Thyroid gland (tissue), 4 donors: ENCODE data around the gene PCTP.

Experiments
- CTCF ChIP-seq, 6 experiments: fragments of 200-600 bp in 3 of 6; fragments of 450-650 bp in 3 of 6; sonication (generic) in 3 of 6; IDR thresholded peaks; one replicate each; pipeline ENCODE4 v1.5.1; 2016 to 2019; ENCODE audit warnings: antibody characterized with exemption in 6 of 6, mild to moderate bottlenecking in 2 of 6, inconsistent platforms in 1 of 6, moderate library complexity in 1 of 6
- POLR2A ChIP-seq, 2 donors: fragments of 450-650 bp; IDR thresholded peaks; one replicate each; pipeline ENCODE4 v1.6.1; 2017; ENCODE audit warnings: antibody characterized with exemption in 2 of 2, mild to moderate bottlenecking in 2 of 2, moderate library complexity in 1 of 2

GRCh38 chr17:55757659-55758058 is 6.8 kb downstream of the PCTP start:
- TF ChIP-seq CTCF (IDR thresholded peaks at IDR 0.05) (no peak), POLR2A (IDR thresholded peaks at IDR 0.05) (no peak)
